ENCODE data around the gene RTEL1.

DNA sequence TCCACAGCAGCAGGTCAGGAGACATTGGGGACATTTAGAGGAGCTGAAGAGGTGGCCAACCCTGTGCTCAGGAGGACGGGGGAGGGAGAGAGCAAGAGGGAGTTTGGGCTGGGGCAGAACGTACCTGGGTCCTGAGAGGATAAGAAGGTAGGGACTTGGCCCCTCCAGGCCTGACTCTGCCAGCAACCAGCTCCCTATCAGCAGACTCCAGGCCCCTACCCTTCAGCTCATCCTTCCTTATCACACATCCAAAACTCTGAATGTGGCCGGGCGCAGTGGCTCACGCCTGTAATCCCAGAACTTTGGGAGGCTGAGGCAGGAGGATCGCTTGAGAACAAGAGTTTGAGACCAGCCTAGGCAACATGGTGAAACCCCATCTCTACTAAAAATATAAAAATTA lies 9.9 kb upstream of the RTEL1 start:
- TF ChIP-seq, protein P1, sequence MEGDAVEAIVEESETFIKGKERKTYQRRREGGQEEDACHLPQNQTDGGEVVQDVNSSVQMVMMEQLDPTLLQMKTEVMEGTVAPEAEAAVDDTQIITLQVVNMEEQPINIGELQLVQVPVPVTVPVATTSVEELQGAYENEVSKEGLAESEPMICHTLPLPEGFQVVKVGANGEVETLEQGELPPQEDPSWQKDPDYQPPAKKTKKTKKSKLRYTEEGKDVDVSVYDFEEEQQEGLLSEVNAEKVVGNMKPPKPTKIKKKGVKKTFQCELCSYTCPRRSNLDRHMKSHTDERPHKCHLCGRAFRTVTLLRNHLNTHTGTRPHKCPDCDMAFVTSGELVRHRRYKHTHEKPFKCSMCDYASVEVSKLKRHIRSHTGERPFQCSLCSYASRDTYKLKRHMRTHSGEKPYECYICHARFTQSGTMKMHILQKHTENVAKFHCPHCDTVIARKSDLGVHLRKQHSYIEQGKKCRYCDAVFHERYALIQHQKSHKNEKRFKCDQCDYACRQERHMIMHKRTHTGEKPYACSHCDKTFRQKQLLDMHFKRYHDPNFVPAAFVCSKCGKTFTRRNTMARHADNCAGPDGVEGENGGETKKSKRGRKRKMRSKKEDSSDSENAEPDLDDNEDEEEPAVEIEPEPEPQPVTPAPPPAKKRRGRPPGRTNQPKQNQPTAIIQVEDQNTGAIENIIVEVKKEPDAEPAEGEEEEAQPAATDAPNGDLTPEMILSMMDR (IDR thresholded peaks at IDR 0.05) = no peak
- TF ChIP-seq POLR2A (IDR thresholded peaks at IDR 0.05) = no peak

Measured in testis (tissue), 2 donors.